ENCODE results near the gene LAYN.

Gene LAYN

DNA sequence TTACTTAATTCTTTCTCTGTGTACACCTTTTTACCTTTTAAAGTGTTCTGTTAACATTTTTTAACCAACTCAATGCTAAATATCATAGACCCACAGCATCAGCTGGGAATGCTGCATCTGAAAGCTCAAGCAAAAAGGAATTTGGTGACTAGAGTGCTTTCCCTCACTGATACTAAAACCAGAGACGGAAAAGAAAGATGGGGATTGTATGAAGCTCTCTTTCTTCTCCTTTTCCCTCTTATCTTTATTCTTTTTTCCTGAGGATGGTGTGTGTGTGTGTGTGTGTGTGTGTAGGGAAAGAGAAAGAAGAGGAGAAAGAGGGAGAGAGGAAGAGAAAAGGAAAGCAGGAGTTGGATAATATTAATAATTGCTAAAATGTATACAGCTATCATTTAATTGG lies 57.6 kb downstream of the LAYN start:
- DNase-seq (ENCODE audit: low read depth), result no peak

DNA sequence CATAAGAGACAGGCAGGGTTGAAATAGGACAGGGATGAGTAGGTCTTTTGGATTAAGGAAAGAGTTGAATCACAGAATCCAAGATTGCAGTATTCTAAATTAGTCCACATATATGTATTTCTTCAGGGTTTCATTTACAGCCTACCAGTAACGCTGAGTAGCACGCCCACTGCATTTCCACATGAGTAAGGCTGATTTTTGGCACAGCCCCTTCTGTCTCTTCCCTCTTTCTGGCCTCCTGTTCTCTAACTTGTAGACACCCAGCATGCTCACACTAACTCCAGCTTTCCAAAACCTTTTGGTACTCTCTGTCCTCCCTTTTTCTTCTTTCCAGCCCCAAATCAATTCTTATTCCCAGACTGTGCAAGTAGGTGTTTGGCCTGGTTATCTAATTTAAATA lies 58.0 kb downstream of the LAYN start:
- no peak for DNase-seq (ENCODE audit: low read depth)

- DNase-seq (ENCODE audit: low read depth), result no peak
Measured at GRCh38 chr11:111601636-111601978, 61.1 kb downstream of the LAYN start.

GRCh38 chr11:111601979-111602864 lies 61.7 kb downstream of the LAYN start, which contains the start of gene SIK2:
Gene SIK2 (plus strand): TSS chr11:111602449. CDS start chr11:111602564, 115 bp downstream.
- peak; percentile 84 for DNase-seq (ENCODE audit: low read depth)

GRCh38 chr11:111602865-111603610 lies 62.5 kb downstream of the LAYN start:
- DNase-seq (ENCODE audit: low read depth), result no peak

- DNase-seq (ENCODE audit: low read depth), result no peak
Measured at GRCh38 chr11:111603611-111604130, 63.2 kb downstream of the LAYN start.

- DNase-seq (ENCODE audit: low read depth), result no peak
Measured at GRCh38 chr11:111604392-111605009, 64.0 kb downstream of the LAYN start.

DNA sequence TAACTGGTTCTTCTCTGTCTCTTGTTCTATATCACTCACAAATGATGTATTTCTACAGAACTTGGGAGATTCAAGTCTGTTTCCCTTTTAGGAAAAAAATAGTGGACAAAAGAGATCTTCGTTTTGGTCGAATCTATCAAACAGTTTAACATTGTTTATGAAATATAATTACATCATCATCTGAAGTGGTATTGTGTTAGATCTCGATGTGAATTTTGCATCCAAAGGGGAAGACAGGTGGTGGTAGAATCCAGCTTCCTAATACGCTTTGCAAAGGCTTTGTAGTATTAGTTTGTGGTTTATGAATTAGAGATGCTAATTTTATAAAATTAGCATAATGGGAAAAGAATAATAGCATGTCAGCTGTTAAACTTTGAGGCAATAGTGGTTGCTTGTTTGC lies 65.2 kb downstream of the LAYN start:
- no peak for DNase-seq (ENCODE audit: low read depth)

DNA sequence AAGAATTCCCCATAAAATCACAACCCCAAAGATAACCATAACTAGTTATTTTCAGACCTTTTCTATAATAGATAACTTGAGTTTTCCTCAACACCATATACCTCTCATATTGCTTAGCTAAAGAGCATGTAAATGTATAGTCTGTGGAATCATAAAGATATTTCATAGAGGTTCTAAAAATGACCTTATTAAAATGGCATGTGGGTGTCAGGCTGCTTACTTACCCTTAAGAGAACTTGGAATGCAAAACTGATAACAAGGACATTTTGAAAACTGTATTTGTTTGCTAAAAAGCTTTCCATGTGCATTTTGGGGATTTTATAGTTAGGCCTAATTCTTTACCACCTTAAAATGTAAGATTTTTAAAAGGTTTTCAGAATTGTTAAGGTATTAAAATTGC lies 66.5 kb downstream of the LAYN start:
- DNase-seq (ENCODE audit: low read depth), result no peak

DNA sequence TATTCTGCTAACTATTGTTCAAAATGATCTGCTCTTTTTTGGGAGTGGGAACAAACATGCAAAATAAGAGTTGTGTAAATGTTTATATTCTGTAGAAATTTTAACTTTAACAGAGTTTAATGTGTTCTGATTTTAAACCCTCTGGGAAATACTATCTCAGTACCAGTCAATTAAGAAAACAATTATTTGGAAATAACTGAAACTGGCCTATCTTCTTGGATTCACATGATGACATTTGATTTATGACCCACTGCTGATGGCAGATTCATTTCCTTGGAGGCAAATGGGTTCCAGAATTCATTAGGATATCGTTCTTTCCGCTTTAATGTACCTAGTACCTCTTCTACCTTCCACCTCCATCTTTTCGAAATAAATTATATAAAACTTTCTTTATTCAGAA lies 67.2 kb downstream of the LAYN start:
- no peak for DNase-seq (ENCODE audit: low read depth)
